GM19328 (cell line): ENCODE measurements around the gene RUBCNL.

Experiments
- ATAC-seq: cut with Tn5 transposase; IDR thresholded peaks from one replicate; pipeline ENCODE4 v1.9.1; 2021; ENCODE audit warnings: mild to moderate bottlenecking, moderate library complexity; ENCODE audit not compliant: unreplicated experiment

RUBCNL gene

DNA sequence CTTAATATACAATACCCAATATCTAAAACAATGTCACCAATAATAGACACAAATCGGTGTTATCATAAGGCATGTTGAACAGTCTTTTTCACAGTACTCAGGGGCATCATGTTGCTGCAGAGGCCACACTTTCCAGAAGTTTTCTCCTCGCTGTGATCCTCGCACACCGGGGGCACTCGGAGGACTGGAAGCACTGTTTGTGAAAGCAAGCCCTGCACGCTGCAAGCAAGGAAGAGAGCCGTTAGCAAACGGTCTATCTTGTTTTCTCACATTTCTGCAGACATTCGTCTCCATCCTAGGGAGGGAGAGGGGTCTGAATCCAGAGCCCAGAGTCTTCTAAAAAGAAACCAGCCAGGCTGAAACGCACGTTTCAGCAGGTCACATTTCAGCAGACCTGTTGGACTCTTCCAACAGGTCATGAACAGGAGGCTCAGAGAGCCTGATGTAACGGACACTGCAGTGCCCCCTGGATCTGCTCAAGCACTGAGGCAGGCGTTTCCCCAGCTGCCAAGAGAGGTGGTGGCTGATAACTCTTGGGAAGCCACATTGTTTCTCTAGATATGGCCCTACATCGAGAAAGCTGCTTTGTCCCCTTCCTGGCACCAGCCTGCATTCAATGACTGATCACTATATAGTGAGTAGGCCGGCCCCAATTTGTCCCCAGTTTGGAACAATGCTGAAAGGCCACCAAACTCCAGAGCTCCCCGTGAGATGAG lies 43.6 kb downstream of the RUBCNL start:
- no peak for ATAC-seq

DNA sequence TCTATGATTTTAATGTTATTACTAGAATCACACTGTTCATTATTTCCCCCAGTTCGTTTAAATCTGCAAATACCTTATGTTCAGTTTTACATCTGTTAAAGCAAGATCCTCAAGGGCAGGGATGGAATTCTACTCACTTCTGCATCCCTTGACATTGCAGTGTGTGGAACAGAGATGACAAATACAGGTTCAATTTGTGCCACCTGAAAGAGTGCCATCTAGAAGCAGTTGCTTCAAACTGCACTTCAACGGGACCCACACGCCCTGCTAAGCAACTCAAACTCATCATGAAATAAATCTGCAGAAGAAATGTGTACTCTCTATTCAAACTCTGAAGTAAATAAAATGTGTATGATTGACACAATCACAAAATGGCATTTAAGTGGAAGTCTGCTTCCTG lies 44.5 kb downstream of the RUBCNL start:
- ATAC-seq = no peak

DNA sequence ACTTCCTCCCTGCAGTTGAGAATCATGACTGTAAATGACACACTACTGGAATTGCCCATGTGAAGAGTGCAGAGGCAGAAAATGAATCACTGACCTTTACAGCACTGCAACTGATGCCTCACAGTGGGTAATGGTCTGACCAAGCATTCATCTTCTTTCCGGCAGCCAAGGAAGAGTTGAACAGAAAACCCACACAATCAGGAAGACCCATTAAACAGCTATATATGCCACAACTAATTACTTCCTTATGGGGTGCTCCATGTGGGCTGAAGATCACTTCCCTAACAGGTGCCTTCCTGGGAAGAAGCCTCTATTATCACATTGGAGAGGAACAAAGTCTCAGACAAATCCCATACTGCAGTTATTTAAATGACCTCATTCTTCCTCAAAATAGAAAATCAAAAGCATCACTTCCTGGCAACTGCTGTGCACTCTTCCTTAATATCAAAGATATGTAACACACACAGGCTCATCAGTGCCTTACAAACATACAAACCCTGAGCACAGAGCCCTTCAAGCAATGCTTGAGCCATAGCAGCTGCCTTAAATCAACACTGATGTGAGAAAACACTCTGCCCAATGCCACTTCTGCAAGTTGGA lies 45.8 kb downstream of the RUBCNL start:
- ATAC-seq = peak; percentile 61

DNA sequence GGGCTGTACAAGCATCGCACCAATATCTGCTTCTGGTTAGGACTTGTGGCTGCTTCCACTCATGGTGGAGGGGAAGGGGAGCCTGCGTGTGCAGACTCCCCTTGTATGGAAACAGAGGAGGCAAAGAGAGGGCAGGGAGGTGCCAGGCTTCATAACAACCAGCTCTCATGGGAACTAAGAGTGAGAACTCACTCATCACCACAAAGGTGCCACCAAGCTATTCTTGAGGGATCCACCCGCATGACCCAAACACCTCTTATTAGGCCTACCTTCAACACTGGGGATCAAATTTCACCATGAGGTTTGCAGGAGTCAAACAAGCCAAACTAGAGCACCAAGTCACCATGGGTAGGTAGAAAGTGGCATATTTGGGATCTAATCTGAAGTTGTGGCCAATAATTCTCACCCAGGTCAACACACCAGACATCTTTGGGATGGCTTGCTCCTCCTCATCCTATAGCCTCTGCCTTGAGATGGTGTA lies 46.4 kb downstream of the RUBCNL start:
- no peak for ATAC-seq

DNA sequence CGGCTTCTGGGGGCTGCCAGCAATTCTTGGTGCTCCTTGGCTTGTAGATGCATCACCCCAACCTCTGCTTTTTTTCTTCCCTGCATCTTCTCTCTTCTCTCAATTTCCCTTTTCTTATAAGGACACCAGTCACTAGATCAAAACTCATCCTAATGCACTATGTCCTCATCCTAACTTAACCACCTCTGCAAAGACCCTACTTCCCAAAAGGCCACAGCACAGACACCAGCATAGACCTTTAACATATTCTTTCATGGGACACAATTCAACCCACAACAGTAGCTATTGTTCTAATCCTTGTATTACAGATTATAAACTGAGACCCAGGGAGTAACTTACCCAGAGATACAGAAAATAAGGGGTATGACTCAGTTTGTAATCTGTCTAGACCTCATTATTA lies 47.0 kb downstream of the RUBCNL start:
- ATAC-seq = no peak

DNA sequence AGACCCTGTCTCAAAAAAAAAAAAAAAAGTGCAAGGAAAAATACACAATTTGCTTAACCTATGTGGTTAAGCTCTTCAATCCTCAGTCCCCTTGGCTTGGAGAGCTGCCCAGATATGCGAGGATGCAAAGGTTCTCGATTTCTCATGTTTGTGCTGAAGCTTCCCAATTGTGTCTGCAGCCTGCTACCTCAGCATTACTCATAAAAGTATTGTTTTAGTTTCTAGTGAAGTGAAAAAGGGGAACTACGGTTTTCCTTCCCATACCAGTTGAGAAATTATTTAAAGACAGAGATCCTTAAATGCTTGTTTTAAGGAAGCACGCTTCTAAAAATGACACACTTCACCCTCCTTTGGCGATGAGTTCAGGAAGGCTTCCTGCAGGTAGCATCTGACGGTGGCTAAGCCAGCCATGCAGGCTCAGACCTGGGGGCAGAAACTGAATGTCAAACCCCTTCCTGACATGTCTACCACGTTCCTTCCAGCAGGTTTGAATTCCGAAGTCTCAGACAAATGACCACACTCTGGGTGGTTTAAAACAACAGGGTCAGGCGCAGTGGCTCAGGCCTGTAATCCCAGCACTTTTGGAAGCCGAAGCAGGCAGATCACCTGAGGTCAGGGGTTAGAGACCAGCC lies 47.9 kb downstream of the RUBCNL start:
- no peak for ATAC-seq

DNA sequence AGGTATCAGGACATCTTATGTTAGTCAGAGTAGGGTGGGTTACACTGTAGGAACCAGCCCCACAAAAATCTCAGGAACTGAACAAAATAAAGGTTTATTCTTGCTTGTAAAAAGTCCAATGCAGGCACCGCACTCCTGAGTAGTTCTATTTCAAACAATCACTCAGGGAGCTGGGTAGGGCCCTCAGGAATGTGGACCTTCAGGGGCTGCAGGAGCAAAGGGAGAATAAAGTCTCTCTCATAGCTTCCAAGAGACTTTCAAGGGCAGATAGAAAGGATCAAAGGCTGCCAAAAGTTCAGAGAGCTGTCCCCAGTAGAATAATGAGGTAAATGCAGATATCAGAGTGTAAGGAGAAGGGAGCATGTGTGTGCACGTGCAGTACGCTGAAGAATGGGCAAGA lies 49.4 kb downstream of the RUBCNL start:
- no peak for ATAC-seq

DNA sequence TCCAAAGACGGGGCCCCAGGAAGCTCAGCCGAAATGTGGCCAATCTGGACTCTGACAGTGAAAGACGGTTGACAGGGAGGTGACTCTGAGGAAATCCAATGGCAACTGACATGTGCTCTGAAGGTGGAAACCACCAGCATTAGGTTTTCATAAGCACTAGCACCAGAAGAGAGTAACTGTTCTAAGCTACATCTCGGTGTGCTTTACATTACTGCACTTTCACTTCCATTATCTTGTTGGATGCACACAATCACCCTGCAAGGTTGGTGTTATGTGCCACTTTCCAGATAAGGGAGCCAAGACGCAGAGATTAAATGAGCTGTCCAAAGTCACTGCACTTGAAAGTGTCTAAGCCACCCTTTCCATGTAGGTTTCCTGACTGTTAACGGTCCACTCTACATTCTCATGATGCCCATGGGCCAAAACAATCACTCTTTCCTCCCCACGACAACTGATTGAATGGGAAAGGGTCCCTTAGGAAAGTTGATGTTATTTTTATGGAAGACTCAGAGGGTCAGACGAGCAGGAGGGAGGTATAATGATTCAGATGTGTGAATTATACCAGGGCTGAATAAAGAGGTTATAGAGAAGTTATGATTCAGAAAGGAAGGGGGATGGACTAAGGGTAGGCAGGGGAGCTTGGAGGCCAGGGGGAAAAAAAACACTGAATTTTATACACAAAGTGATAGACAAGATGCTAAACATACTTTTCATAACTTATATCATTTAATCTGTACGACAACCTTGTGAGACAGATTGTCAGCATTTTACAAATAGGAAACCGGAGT lies 52.8 kb downstream of the RUBCNL start:
- no peak for ATAC-seq

DNA sequence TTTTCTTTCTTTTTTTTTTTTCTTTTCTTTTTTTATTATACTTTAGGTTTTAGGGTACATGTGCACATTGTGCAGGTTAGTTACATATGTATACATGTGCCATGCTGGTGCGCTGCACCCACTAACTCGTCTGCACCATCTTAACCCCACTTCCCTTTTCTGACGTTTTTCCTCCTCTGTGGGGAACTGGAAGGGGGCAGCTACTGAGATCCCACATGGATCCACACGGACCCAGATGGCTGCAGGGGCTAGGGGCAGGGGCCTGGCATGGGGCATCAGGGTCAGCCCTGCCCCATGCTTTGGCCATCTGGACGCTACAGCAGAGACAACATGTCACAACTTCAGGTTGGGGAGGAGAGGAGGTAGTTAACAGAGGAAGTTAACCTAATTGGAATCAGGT lies 54.3 kb downstream of the RUBCNL start:
- ATAC-seq = no peak

DNA sequence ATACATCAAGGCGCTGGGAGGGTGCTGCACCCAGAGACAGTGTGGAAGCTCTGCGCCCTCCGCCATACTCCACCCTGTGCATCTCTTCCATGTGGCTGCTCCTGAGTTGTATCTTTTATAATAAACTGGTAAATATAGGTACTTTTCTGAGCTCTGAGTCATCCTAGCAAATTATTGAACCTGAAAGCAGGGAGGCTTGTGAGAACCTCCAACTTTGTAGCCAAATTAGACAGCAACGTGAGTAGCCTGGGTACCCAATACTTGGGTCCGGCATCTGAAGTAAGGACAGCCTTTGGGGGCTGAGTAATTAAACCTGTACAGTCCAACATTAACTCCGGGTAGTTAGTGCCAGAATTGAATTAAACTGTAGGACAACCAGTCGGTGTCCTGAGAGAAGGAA lies 57.4 kb downstream of the RUBCNL start:
- no peak for ATAC-seq

DNA sequence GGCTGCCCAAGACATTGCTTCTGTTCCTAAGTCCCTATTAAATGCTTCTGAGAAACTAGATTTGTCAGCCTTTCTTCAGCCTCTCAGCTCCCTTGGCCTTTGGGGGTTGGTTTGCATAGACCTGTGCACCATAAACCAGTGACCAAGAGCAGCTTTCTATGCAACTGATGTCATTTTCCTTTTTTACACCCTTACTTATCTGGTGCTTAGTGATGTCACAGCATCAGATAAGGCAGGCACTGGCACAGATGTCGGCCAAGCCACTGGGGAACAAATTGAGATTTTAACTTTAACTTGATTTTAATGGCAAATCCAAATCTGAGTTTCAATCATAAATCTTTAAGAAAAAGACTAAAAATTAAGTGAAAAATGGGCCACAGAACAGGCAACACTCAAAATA lies 59.8 kb downstream of the RUBCNL start:
- ATAC-seq = no peak

DNA sequence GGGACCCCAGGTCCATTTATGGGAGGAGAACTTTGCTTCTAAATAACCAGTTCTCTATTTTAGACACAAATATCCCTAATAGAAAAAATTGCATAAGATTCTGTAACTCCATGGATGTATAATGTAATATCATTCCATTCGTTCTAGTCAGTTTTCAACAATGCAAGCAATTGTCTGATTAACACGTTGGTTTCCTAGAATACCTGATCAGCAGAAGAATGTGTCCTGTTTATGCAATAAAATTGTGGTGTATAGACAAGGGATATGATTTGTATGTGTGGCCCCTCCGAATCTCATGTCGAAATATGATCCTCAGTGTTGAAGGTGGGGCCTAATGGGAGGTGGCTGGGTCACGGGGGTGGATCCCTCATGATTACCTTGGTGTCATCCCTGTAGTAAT lies 62.1 kb downstream of the RUBCNL start:
- ATAC-seq = no peak

DNA sequence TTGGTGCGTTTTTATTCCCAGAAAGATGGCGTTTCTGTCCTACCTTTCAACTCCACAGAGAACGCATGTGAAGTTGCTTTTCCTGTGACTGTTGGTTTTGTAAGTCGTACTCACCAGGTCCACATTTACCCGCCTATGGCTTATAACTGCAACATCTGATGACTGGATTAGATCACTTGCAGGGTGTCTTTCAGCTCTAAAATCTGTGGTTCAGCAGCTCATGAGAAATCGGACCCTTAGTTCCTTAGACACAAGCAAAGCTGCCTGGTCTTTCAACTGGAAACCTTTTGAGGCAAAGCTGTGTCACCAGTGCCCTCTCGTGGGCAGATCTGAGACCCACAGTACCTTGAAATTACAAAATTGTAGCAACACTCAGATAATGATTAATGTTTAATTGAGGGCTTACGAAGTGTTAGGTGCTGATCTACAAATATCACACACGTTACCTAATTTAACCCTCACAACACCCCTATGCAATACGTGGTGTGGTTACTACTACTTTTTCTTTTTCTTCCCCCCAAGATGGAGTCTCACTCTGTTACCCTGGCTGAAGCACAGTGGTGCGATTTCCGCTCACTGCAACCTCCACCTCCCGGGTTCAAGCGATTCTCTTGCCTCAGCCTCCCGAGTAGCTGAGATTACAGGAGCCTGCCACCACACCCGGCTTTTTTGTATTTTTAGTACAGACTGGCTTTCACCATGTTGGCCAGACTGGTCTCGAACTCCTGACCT lies 65.4 kb downstream of the RUBCNL start:
- ATAC-seq = no peak

DNA sequence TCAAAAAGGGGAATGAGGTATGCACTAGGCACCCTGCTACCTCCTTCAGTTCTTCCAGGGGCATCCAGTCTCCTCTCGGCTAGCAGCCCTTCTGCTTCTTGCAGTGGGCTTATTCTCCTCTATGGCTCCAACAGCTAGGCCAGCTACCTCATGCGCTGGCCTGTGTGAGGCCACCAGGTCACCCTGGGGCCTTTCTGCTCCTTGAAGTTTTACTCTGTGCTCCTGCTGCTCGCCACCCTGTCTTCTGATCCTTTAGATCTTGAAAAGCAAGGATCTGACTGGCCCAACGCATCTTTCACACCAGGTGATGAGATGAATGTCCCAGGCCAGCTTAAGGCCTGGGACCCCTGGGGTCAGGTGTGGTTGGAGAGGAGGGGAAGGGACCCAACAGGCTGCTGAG lies 66.2 kb downstream of the RUBCNL start:
- ATAC-seq = no peak

DNA sequence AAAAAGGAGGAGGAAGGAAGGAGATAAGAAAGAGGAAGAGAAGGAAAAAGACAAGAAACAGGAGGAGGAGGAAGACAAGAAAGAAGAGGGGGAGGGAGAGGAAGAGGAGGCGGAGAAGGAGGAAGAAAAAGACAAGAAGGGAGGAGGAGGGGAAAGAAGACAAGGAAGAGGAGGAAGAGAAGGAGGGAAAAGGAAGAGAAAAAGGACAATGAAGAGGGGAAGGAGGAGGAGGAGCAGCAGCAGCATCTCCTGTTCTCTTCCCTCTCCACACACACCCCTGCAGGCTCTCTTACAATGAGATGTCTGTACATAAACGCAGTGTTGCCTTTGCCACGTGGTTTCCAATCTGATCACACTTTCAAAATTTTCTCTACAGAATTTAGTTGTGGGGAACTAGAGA lies 66.6 kb downstream of the RUBCNL start:
- ATAC-seq = no peak

DNA sequence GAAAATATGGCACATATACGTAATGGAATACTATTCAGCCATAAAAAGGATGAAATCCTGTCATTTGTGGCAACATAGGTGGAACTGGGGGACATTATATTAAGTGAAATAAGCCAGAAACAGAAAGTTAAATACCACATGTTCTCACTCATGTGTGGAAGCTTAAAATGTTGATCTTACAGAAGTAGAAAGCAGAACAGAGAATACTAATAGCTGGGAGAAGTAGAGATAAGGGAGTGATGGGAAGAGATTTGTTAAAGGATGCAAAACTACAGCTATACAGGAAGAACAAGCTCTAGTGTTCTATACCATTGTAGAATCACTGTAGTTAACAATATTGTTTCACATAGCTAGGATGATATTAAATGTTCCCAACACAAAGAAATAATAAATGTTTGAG lies 68.1 kb downstream of the RUBCNL start:
- no peak for ATAC-seq

DNA sequence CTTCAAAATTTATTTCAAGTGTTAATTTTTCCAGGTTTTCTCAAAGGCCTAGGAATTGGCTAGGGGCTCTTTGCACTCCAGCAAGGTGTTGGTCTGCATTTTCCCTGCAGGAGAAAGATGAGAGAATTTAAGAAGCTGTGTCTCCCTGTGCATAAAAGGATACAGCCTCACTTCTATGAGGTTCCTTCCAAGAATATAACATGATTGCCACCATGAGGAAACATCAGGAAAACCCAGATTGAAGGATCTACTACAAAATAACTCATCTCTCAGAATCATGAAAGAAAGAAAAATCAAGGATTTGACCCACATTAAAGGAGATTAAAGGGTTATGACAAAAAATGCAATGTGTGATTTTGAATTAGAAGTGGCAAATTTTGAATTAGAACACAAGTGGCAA lies 69.9 kb downstream of the RUBCNL start:
- no peak for ATAC-seq

DNA sequence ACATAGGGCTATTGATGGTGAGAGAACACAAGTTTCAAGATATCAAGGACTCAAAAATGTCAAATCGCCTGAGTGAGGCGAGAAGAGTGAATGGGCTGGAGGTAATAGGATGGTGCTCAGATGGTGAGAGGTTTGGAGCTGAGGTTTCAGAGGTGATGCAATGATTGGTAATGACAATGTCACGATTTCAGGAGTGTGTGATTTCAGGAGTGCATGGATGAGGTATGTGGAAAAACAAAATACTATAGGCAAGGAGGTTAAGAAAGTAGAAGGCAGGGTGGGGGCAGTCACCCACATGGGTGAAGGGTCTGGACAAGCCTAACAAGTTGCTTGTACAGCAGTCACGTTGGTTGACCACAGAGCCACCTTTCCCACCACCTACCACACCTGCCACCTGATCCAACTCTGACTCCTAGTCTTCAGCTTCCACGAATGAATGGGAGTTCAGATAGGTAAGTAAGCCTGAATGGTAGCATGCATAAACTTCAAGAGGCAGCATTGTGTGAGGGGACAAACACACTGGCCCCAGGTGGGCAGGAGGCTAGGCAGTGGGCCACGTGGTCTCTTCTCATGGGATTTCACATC lies 71.5 kb downstream of the RUBCNL start:
- no peak for ATAC-seq

DNA sequence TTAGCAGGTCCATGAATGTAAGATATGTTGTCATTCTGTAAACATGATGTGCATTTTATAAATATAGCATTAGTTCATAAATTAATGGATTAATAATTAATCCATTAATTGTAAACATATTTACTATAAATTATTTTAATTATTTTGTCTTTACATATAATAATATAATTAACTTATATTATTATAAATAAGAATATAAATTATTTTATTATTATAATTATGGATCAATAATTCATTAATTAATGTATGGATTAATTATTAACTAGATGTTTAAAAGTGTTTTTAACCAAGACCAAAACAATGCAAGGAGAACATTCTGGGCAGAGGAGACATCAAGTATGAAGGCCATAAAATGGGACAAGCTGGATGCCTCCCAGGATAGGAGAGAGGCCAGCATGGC lies 72.0 kb downstream of the RUBCNL start:
- no peak for ATAC-seq

DNA sequence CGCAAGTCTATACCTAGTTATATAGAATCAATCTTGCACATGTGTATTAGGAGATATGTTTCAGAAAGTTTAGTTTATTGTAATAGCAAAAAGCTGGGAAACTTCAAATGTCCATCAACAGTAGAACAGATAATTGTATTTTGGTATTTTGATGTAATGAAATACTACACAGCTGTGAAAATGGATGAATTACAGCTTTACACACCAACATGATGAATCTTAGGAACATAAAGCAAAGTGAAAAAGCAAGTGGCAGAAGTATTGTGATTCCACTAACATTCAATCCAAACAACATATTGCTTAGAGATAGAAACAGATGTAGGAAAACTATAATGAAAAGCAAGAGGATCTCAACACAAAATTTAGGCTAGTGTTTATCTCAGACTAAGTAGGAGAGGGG lies 72.5 kb downstream of the RUBCNL start:
- no peak for ATAC-seq
